ENCODE measurements around the gene OR4D9.
A peak's percentile ranks its signal among the peaks of the same experiment; 100 is the strongest.

Gene OR4D9

DNA sequence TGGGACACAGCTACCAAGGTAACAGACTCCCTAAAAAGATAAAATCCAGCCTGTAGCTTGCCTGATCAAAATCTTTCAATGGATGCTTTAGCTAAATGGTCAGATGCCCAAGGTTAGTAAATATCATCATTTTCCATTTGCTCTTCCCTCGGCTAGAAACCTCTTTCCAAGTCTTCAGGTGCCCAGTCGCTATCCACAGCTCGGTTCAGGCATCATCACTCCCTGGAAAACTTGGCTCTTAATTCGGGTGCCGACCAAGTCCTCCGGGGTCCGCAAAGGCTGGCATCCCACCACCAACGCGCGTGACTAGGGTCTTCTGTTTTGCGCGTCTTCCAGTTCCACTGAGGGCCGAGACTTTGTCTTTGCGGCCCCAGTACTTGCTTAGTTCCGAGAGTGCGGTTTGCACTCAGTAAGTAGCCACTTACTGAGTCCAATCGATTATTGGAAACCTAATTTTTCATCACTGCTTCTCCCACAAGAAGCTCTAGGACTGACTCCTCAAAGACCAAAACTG lies 44.3 kb downstream of the OR4D9 start:
- H3K4me3 ChIP-seq (ENCODE audit: control insufficient read depth, low read depth, low read length), result peak overlapping the region; percentile 41
- TF ChIP-seq CTCF (IDR thresholded peaks at IDR 0.05; ENCODE audit: control insufficient read depth, insufficient read depth, low read depth, low read length, missing control alignments), result no peak
- DNase-seq (ENCODE audit: low read depth), result no peak

- peak overlapping the region; percentile 41 for H3K4me3 ChIP-seq (ENCODE audit: control insufficient read depth, low read depth, low read length)
- TF ChIP-seq CTCF (IDR thresholded peaks at IDR 0.05; ENCODE audit: control insufficient read depth, insufficient read depth, low read depth, low read length, missing control alignments), result no peak
- no peak for DNase-seq (ENCODE audit: low read depth)
These were observed 45.0 kb downstream of the OR4D9 start for GRCh38 chr11:59556115-59556916.

- DNase-seq (ENCODE audit: low read depth), result no peak
- no peak for TF ChIP-seq CTCF (IDR thresholded peaks at IDR 0.05; ENCODE audit: control insufficient read depth, insufficient read depth, low read depth, low read length, missing control alignments)
- H3K4me3 ChIP-seq (ENCODE audit: control insufficient read depth, low read depth, low read length), result peak overlapping the region; percentile 11
These were observed 45.6 kb downstream of the OR4D9 start for GRCh38 chr11:59556917-59557348.

DNA sequence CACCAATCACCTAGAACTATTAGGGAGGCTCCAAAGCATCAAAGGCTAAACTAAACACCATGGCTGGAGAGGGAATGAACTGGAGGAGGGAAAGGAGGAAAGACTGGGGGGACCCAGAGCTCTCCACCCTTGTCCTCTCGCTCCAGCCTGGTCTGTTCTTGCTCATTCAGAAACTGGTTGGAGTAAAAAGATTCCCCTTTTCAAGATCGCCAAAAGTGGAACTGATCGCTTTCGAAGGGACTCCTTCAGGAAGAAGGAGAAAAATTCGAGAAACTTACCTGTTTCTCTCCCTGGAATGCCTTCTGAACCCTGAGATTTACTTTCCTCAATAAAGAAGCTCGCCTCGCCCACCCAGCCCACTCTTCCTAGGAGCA lies 46.9 kb downstream of the OR4D9 start:
- H3K4me3 ChIP-seq (ENCODE audit: control insufficient read depth, low read depth, low read length), result no peak overlapping the region
- no peak for DNase-seq (ENCODE audit: low read depth)
- TF ChIP-seq CTCF (IDR thresholded peaks at IDR 0.05; ENCODE audit: control insufficient read depth, insufficient read depth, low read depth, low read length, missing control alignments), result no peak

DNA sequence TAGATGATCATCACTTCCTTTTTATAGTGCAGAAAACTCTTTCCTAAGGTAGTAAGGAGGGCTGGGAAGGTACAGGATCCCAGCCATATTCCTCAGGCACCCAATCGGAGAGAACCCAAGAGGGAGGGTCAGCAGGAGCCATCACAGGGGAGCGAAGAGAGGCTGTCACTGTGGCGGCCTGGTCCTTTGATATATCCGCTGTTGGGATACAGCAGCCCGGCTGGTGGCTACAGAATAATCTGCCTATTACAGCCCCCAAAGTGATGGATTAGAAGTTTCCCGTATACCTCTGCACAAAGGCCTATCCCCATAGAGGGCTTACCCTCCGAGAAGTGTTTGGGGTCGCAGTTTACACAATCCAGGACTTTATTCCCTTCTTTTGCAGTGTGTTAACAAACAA lies 48.5 kb downstream of the OR4D9 start:
- H3K4me3 ChIP-seq (ENCODE audit: control insufficient read depth, low read depth, low read length), result no peak overlapping the region
- TF ChIP-seq CTCF (IDR thresholded peaks at IDR 0.05; ENCODE audit: control insufficient read depth, insufficient read depth, low read depth, low read length, missing control alignments), result no peak
- DNase-seq (ENCODE audit: low read depth), result no peak

DNA sequence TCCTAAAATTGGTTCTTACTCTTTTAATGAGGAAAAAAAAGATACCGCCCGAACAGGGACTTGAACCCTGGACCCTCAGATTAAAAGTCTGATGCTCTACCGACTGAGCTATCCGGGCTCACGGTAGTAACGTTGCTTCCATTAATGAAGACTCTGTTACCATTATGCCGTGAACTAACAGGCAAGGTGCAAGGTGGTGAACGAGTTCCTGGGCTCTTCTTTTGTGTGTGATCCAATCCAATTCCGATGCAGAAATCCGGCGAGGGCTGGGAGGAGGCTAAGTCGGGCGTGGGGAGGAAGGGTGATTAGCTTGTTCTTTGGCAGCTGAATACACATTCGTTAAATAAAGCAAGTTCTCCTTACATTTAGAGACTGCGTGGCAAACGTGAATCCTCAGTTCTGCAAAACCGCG lies 49.0 kb downstream of the OR4D9 start:
- peak overlapping the region; percentile 57 for H3K4me3 ChIP-seq (ENCODE audit: control insufficient read depth, low read depth, low read length)
- no peak for TF ChIP-seq CTCF (IDR thresholded peaks at IDR 0.05; ENCODE audit: control insufficient read depth, insufficient read depth, low read depth, low read length, missing control alignments)
- DNase-seq (ENCODE audit: low read depth), result no peak
